SK-N-SH (cell line): Measurements from ENCODE around the gene P2RY14.

Experiments used
- CTCF ChIP-seq: fragments of 200-600 bp; sonication (generic); IDR thresholded peaks from 2 replicates; pipeline ENCODE4 v1.6.1; 2017; ENCODE audit warnings: antibody characterized with exemption, mild to moderate bottlenecking, moderate library complexity
- FOSL2 ChIP-seq: IDR thresholded peaks from 2 replicates; pipeline ENCODE4 v1.4.0; 2012; ENCODE audit warnings: low read depth, mild to moderate bottlenecking, moderate library complexity, borderline replicate concordance
- GABPA ChIP-seq: IDR thresholded peaks from 2 replicates; pipeline ENCODE4 v1.4.0; 2012; ENCODE audit warnings: low read depth, mild to moderate bottlenecking
- MEF2A ChIP-seq: IDR thresholded peaks from 2 replicates; pipeline ENCODE4 v1.4.0; 2012; ENCODE audit warnings: low read depth, borderline replicate concordance
- NRF1 ChIP-seq: IDR thresholded peaks from 2 replicates; pipeline ENCODE4 v1.6.1; 2012; ENCODE audit warnings: low read depth, mild to moderate bottlenecking, low read length
- POLR2AphosphoS5 ChIP-seq: IDR thresholded peaks from 2 replicates; pipeline ENCODE4 v1.6.1; 2012; ENCODE audit warnings: low read depth, low read length
- REST ChIP-seq: IDR thresholded peaks from 2 replicates; pipeline ENCODE4 v1.6.1; 2012; ENCODE audit warnings: mild to moderate bottlenecking, low read depth, low read length, moderate library complexity
- SMC3 ChIP-seq: IDR thresholded peaks from 2 replicates; pipeline ENCODE4 v1.6.1; 2012; ENCODE audit warnings: low read depth, low read length, improper control_type of control experiment
- TAF1 ChIP-seq: IDR thresholded peaks from 2 replicates; pipeline ENCODE4 v1.6.1; 2012; ENCODE audit warnings: low read depth, mild to moderate bottlenecking, low read length, moderate library complexity, borderline replicate concordance
- TCF12 ChIP-seq: IDR thresholded peaks from 2 replicates; pipeline ENCODE4 v1.4.0; 2012
- TEAD4 ChIP-seq: IDR thresholded peaks from 2 replicates; pipeline ENCODE4 v1.4.0; 2012; ENCODE audit warnings: mild to moderate bottlenecking, borderline replicate concordance; ENCODE audit not compliant: insufficient read depth
- YY1 ChIP-seq: IDR thresholded peaks from 2 replicates; pipeline ENCODE4 v1.4.0; 2012; ENCODE audit warnings: low read depth, mild to moderate bottlenecking
- ZBTB33 ChIP-seq: IDR thresholded peaks from 2 replicates; pipeline ENCODE4 v1.4.0; 2012; ENCODE audit warnings: low read depth, borderline replicate concordance

- no peak for TF ChIP-seq MEF2A
- no peak for TF ChIP-seq TAF1
- TF ChIP-seq TCF12 = no peak
- TF ChIP-seq CTCF = no peak
- no peak for TF ChIP-seq POLR2AphosphoS5
- TF ChIP-seq ZBTB33 = no peak
- no peak for TF ChIP-seq NRF1
- TF ChIP-seq TEAD4 = no peak
- no peak for TF ChIP-seq GABPA
- no peak for TF ChIP-seq YY1
- TF ChIP-seq SMC3 = no peak
- TF ChIP-seq REST = no peak
- no peak for TF ChIP-seq FOSL2
Observed at GRCh38 chr3:151283387-151283786, 5.0 kb upstream of the P2RY14 start.
